ENCODE data around the gene BICC1.

The BICC1 gene

DNA sequence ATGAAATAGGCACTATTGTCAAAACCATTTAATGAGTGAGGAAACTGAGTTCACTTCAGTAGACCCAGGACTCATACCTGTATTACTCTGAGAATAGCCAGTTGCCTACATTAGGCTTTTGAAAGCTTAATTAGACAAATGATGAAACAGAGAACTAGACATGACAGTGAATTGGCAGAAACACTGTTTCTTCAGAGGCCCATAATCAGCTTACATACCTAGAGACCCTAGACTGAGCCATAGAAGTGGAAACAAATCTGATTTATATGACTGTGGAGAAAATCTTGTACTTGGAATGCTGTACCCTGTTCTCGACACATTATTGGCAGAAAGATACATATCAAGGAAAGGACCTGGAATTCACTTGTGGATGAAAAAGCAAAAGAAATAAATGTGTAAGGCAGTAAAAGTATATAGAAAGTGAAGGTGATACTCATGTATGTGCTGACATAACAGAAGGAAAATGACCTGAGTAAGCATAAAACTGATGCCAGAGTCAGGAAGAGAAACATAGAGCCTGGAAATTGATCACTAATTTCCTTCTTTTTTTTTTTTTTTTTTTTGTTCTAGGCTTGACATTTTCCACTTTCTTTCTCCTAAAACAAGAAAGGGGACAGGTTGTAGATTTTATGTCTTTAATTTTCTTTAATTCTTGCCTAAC is 251.5 kb downstream of the BICC1 start:
- Histone ChIP-seq H3K4me1 (ENCODE audit: control insufficient read depth, insufficient read depth, low read length, poor library complexity, severe bottlenecking) (no peaks in the 10 kb centered on the region), H3K36me3 (ENCODE audit: control insufficient read depth, insufficient read depth, low read length) (no peaks in the 10 kb centered on the region), H3K9me3 (ENCODE audit: control insufficient read depth, low read length) (no peaks in the 10 kb centered on the region), H3K27ac (ENCODE audit: low read depth, low read length, severe bottlenecking) (no peak overlapping the region), H3K4me3 (ENCODE audit: extremely low read depth, insufficient read depth, low read length, poor library complexity, severe bottlenecking) (no peak overlapping the region)
- 92 to 100% methylated on average over 1 of the region's 1 CpG for WGBS, 2 experiments (ENCODE audit: insufficient coverage in 2 of 2)

- H3K4me1 ChIP-seq (ENCODE audit: control insufficient read depth, insufficient read depth, low read length, poor library complexity, severe bottlenecking): no peaks in the 10 kb centered on the region
- no peaks in the 10 kb centered on the region for H3K36me3 ChIP-seq (ENCODE audit: control insufficient read depth, insufficient read depth, low read length)
- H3K4me3 ChIP-seq (ENCODE audit: extremely low read depth, insufficient read depth, low read length, poor library complexity, severe bottlenecking): no peak overlapping the region
- no peak overlapping the region for H3K27ac ChIP-seq (ENCODE audit: low read depth, low read length, severe bottlenecking)
- no CpG with 5 or more reads among the region's 3 CpGs for WGBS, 2 experiments (ENCODE audit: insufficient coverage in 2 of 2)
- no peaks in the 10 kb centered on the region for H3K9me3 ChIP-seq (ENCODE audit: control insufficient read depth, low read length)
Observed at GRCh38 chr10:58765910-58766309, 253.2 kb downstream of the BICC1 start.

- H3K4me1 ChIP-seq (ENCODE audit: control insufficient read depth, insufficient read depth, low read length, poor library complexity, severe bottlenecking): no peaks in the 10 kb centered on the region
- no peak overlapping the region for H3K4me3 ChIP-seq (ENCODE audit: extremely low read depth, insufficient read depth, low read length, poor library complexity, severe bottlenecking)
- no peaks in the 10 kb centered on the region for H3K36me3 ChIP-seq (ENCODE audit: control insufficient read depth, insufficient read depth, low read length)
- 91% methylated on average over 1 of the region's 4 CpGs; no CpG with 5 or more reads in 1 of the 2 experiments for WGBS, 2 experiments (ENCODE audit: insufficient coverage in 2 of 2)
- H3K9me3 ChIP-seq (ENCODE audit: control insufficient read depth, low read length): no peaks in the 10 kb centered on the region
- H3K27ac ChIP-seq (ENCODE audit: low read depth, low read length, severe bottlenecking): no peak overlapping the region
Observed at GRCh38 chr10:58767652-58768051, 255.0 kb downstream of the BICC1 start.

- no peak overlapping the region for H3K4me3 ChIP-seq (ENCODE audit: extremely low read depth, insufficient read depth, low read length, poor library complexity, severe bottlenecking)
- no peaks in the 10 kb centered on the region for H3K36me3 ChIP-seq (ENCODE audit: control insufficient read depth, insufficient read depth, low read length)
- no peak overlapping the region for H3K27ac ChIP-seq (ENCODE audit: low read depth, low read length, severe bottlenecking)
- H3K9me3 ChIP-seq (ENCODE audit: control insufficient read depth, low read length): no peaks in the 10 kb centered on the region
- H3K4me1 ChIP-seq (ENCODE audit: control insufficient read depth, insufficient read depth, low read length, poor library complexity, severe bottlenecking): peaks cover 9% of the 10 kb centered on the region
- WGBS, 2 experiments (ENCODE audit: insufficient coverage in 2 of 2): 100% methylated on average over 1 of the region's 1 CpG; no CpG with 5 or more reads in 1 of the 2 experiments
Observed at GRCh38 chr10:58771863-58772262, 259.2 kb downstream of the BICC1 start.

DNA sequence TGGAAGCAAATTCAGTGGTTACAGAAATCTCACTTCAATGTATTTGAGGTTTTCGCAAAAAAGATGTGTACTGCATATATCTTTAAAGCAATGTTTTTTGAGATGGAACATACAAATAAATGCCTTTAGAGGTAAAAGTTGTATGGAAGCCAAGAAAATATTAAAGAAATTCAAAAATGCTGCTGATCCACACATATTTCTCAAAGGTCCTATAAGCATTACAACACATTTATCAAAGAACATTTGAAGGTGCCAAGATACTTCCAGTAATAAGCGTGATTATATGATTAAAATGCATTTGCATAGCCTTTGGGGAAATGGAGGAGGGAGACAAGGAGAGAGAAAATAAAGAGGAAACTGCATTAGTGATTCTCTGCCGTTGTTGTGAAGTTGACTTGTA is 260.1 kb downstream of the BICC1 start:
- H3K4me3 ChIP-seq (ENCODE audit: extremely low read depth, insufficient read depth, low read length, poor library complexity, severe bottlenecking): no peak overlapping the region
- 83 to 100% methylated on average over 1 of the region's 3 CpGs for WGBS, 2 experiments (ENCODE audit: insufficient coverage in 2 of 2)
- H3K36me3 ChIP-seq (ENCODE audit: control insufficient read depth, insufficient read depth, low read length): no peaks in the 10 kb centered on the region
- H3K27ac ChIP-seq (ENCODE audit: low read depth, low read length, severe bottlenecking): no peak overlapping the region
- peaks cover 9% of the 10 kb centered on the region for H3K4me1 ChIP-seq (ENCODE audit: control insufficient read depth, insufficient read depth, low read length, poor library complexity, severe bottlenecking)
- no peaks in the 10 kb centered on the region for H3K9me3 ChIP-seq (ENCODE audit: control insufficient read depth, low read length)

DNA sequence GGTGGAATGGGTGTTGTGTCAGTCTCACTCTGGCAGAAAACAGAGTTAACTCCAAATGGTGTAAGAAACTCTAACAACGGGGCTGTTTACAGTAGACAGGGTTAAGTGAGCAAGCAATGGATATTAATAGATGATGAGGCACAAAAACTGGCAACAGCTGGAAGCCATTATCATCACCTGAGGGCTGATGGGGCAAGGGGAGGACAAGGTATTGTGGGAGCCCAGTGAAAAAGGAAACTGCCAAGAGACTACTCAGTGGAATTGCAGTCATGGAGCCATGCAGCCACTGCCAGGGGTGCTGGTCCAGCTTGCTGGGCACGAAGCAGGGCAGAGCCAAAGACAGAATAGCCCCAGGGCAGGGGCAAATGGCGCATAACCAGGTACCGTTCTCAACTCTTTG is 260.7 kb downstream of the BICC1 start:
- H3K4me3 ChIP-seq (ENCODE audit: extremely low read depth, insufficient read depth, low read length, poor library complexity, severe bottlenecking): no peak overlapping the region
- H3K36me3 ChIP-seq (ENCODE audit: control insufficient read depth, insufficient read depth, low read length): no peaks in the 10 kb centered on the region
- H3K4me1 ChIP-seq (ENCODE audit: control insufficient read depth, insufficient read depth, low read length, poor library complexity, severe bottlenecking): peaks cover 9% of the 10 kb centered on the region
- no peak overlapping the region for H3K27ac ChIP-seq (ENCODE audit: low read depth, low read length, severe bottlenecking)
- no peaks in the 10 kb centered on the region for H3K9me3 ChIP-seq (ENCODE audit: control insufficient read depth, low read length)
- WGBS, 2 experiments (ENCODE audit: insufficient coverage in 2 of 2): 97% methylated on average over 3 to 4 of the region's 4 CpGs

- H3K27ac ChIP-seq (ENCODE audit: low read depth, low read length, severe bottlenecking): no peak overlapping the region
- no peaks in the 10 kb centered on the region for H3K36me3 ChIP-seq (ENCODE audit: control insufficient read depth, insufficient read depth, low read length)
- no peak overlapping the region for H3K4me3 ChIP-seq (ENCODE audit: extremely low read depth, insufficient read depth, low read length, poor library complexity, severe bottlenecking)
- H3K9me3 ChIP-seq (ENCODE audit: control insufficient read depth, low read length): no peaks in the 10 kb centered on the region
- peaks cover 9% of the 10 kb centered on the region for H3K4me1 ChIP-seq (ENCODE audit: control insufficient read depth, insufficient read depth, low read length, poor library complexity, severe bottlenecking)
- no CpG with 5 or more reads among the region's 1 CpG for WGBS, 2 experiments (ENCODE audit: insufficient coverage in 2 of 2)
Observed at GRCh38 chr10:58773944-58774343, 261.3 kb downstream of the BICC1 start.

DNA sequence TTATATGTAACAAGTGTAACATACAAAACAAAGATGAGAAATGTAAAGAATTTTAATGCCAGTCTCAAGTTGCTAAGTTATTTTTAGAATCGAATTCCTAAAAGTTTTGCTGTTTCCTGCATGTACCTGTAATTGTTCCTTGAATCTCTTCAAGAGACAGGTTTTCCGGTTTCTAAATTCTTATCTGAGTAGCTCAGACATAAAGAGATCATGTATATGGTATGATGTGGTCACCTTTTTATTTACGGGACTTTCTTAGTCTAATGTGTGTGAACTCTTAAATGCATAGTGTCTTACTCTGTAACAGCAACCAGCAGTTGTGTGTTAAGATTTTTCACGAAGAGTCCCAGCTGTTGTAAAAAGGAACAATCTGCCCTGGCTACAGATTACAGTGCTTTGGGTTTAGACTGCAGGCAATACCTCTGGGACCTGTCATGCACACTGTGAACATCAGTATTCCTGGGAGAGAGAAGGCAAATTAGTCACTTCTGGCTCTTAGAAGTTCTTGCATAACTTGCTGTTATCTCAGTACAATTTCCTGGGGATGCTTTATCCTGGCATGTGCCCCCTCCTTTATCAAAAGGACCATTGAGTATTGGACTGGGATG is 263.4 kb downstream of the BICC1 start:
- H3K4me3 ChIP-seq (ENCODE audit: extremely low read depth, insufficient read depth, low read length, poor library complexity, severe bottlenecking): no peak overlapping the region
- H3K9me3 ChIP-seq (ENCODE audit: control insufficient read depth, low read length): no peaks in the 10 kb centered on the region
- H3K36me3 ChIP-seq (ENCODE audit: control insufficient read depth, insufficient read depth, low read length): no peaks in the 10 kb centered on the region
- H3K27ac ChIP-seq (ENCODE audit: low read depth, low read length, severe bottlenecking): peak overlapping the region; percentile 63
- WGBS, 2 experiments (ENCODE audit: insufficient coverage in 2 of 2): 84 to 100% methylated on average over 2 to 4 of the region's 4 CpGs
- peaks cover 9% of the 10 kb centered on the region for H3K4me1 ChIP-seq (ENCODE audit: control insufficient read depth, insufficient read depth, low read length, poor library complexity, severe bottlenecking)

DNA sequence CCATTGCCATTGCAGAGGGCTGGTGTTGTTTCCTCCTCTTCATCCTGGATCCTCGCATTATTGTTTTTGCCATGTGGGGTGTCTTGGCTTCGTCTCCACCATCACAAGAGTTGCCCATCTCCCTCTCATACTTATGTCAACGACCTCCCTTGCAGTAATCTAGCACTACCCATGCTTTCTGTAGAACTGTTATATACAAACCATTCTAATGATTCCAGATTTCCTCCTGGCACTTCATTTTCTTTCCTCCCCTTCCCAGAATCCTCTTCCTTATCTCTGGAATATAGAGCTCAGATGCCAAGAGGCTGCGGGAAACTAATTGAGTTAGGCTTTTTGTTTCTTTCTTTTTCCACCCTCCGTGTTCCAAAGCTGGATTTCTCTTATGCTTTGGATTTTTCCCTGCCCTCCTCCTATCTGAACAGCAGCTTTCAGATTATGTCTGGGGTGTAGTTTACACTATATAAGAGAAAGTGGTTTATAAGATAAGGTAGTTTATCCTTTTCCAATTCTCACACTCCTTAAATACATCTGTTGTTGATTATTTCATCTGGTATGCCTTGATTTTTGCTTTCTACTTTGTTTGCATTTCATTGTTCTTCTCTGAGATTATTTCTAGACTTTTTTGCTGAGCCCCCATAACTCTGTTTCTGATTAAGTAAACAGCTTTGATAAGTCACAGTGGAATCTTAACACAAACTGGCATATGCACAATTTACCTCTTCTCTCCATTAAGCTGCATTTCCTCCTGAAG is 264.1 kb downstream of the BICC1 start:
- H3K9me3 ChIP-seq (ENCODE audit: control insufficient read depth, low read length): no peaks in the 10 kb centered on the region
- peaks cover 9% of the 10 kb centered on the region for H3K4me1 ChIP-seq (ENCODE audit: control insufficient read depth, insufficient read depth, low read length, poor library complexity, severe bottlenecking)
- no peaks in the 10 kb centered on the region for H3K36me3 ChIP-seq (ENCODE audit: control insufficient read depth, insufficient read depth, low read length)
- WGBS, 2 experiments (ENCODE audit: insufficient coverage in 2 of 2): 81 to 88% methylated on average over 2 to 3 of the region's 5 CpGs
- H3K27ac ChIP-seq (ENCODE audit: low read depth, low read length, severe bottlenecking): no peak overlapping the region
- H3K4me3 ChIP-seq (ENCODE audit: extremely low read depth, insufficient read depth, low read length, poor library complexity, severe bottlenecking): no peak overlapping the region

DNA sequence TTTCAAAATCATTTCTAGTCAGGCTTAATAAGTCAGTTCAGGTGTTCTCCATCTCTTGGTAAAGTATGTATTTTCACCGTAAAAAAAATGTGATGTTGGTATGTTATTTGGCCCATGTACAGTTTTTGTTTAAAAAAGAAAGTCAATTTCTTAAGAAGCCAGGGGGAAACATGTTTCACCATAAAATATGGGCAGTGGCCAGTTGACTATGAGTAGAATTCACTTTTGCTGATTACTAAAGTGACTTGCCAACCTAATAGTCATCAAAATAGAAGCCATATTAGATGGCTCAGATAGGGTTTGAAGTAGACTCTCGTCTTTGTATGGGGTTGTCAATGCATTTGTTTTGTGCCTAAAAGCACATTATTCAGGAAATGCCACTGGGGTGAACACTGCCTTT is 266.3 kb downstream of the BICC1 start:
- H3K4me3 ChIP-seq (ENCODE audit: extremely low read depth, insufficient read depth, low read length, poor library complexity, severe bottlenecking): no peak overlapping the region
- H3K27ac ChIP-seq (ENCODE audit: low read depth, low read length, severe bottlenecking): no peak overlapping the region
- H3K9me3 ChIP-seq (ENCODE audit: control insufficient read depth, low read length): no peaks in the 10 kb centered on the region
- 100% methylated on average over 1 of the region's 2 CpGs for WGBS, 2 experiments (ENCODE audit: insufficient coverage in 2 of 2)
- H3K36me3 ChIP-seq (ENCODE audit: control insufficient read depth, insufficient read depth, low read length): no peaks in the 10 kb centered on the region
- peaks cover 12% of the 10 kb centered on the region for H3K4me1 ChIP-seq (ENCODE audit: control insufficient read depth, insufficient read depth, low read length, poor library complexity, severe bottlenecking)

- no peaks in the 10 kb centered on the region for H3K9me3 ChIP-seq (ENCODE audit: control insufficient read depth, low read length)
- peaks cover 12% of the 10 kb centered on the region for H3K4me1 ChIP-seq (ENCODE audit: control insufficient read depth, insufficient read depth, low read length, poor library complexity, severe bottlenecking)
- no peak overlapping the region for H3K4me3 ChIP-seq (ENCODE audit: extremely low read depth, insufficient read depth, low read length, poor library complexity, severe bottlenecking)
- 83 to 90% methylated on average over 1 of the region's 5 CpGs for WGBS, 2 experiments (ENCODE audit: insufficient coverage in 2 of 2)
- no peaks in the 10 kb centered on the region for H3K36me3 ChIP-seq (ENCODE audit: control insufficient read depth, insufficient read depth, low read length)
- no peak overlapping the region for H3K27ac ChIP-seq (ENCODE audit: low read depth, low read length, severe bottlenecking)
Observed at GRCh38 chr10:58779594-58779993, 266.9 kb downstream of the BICC1 start.
